HG03095 (cell line): Measurements from ENCODE around the gene RPRD1B.

Experiments
- ATAC-seq: cut with Tn5 transposase; IDR thresholded peaks from one replicate; pipeline ENCODE4 v1.9.1; 2021; ENCODE audit warnings: moderate library complexity; ENCODE audit not compliant: unreplicated experiment

RPRD1B gene

GRCh38 chr20:38034961-38035360 is 1.4 kb downstream of the RPRD1B start:
- ATAC-seq: no peak

- ATAC-seq: no peak
These were observed 2.8 kb downstream of the RPRD1B start for GRCh38 chr20:38036366-38036765.

GRCh38 chr20:38040276-38040675 is 6.7 kb downstream of the RPRD1B start:
- ATAC-seq: no peak

- ATAC-seq: no peak
These were observed 10.2 kb downstream of the RPRD1B start for GRCh38 chr20:38043512-38044300.

GRCh38 chr20:38044685-38045084 is 11.1 kb downstream of the RPRD1B start:
- ATAC-seq: no peak

- no peak for ATAC-seq
These were observed 13.0 kb downstream of the RPRD1B start for GRCh38 chr20:38046572-38046971.

- no peak for ATAC-seq
These were observed 16.3 kb downstream of the RPRD1B start for GRCh38 chr20:38049800-38050199.

- ATAC-seq: no peak
These were observed 17.1 kb downstream of the RPRD1B start for GRCh38 chr20:38050686-38051085.

GRCh38 chr20:38052870-38053269 is 19.3 kb downstream of the RPRD1B start:
- no peak for ATAC-seq

- ATAC-seq: no peak
These were observed 21.1 kb downstream of the RPRD1B start for GRCh38 chr20:38054647-38055046.

GRCh38 chr20:38055294-38055693 is 21.7 kb downstream of the RPRD1B start:
- ATAC-seq: no peak

- ATAC-seq: no peak
These were observed 22.3 kb downstream of the RPRD1B start for GRCh38 chr20:38055848-38056247.

- peak; percentile 55 for ATAC-seq
These were observed 23.9 kb downstream of the RPRD1B start for GRCh38 chr20:38057351-38057972.

GRCh38 chr20:38059832-38060231 is 26.3 kb downstream of the RPRD1B start:
- ATAC-seq: no peak

- ATAC-seq: no peak
These were observed 27.0 kb downstream of the RPRD1B start for GRCh38 chr20:38060536-38060935.

- ATAC-seq: no peak
These were observed 27.6 kb downstream of the RPRD1B start for GRCh38 chr20:38061109-38061508.

GRCh38 chr20:38062890-38063289 is 29.3 kb downstream of the RPRD1B start:
- no peak for ATAC-seq

- ATAC-seq: no peak
These were observed 30.5 kb downstream of the RPRD1B start for GRCh38 chr20:38063911-38064530.

- ATAC-seq: no peak
These were observed 32.3 kb downstream of the RPRD1B start for GRCh38 chr20:38065764-38066375.

- ATAC-seq: no peak
These were observed 33.6 kb downstream of the RPRD1B start for GRCh38 chr20:38066969-38067716.
